SU-DHL-6 (cell line): Measurements from ENCODE around the gene DHX35.

Experiments
- EZH2phosphoT487 ChIP-seq: fragments of 200-600 bp; sonication (generic), shearing (Covaris generic); conservative IDR thresholded peaks from 2 replicates; pipeline ENCODE4 v1.6.1; 2018; ENCODE audit warnings: mild to moderate bottlenecking, antibody characterized with exemption, low read length, moderate library complexity, mixed read lengths
- TF ChIP-seq, protein P1 (sequence below): fragments of 200-600 bp; sonication (generic); IDR thresholded peaks from one replicate; pipeline ENCODE4 v1.5.1; 2017; ENCODE audit warnings: antibody characterized with exemption, mild to moderate bottlenecking, low read length, moderate library complexity; ENCODE audit not compliant: insufficient read depth, poor library complexity, severe bottlenecking

GRCh38 chr20:38999217-38999616 is 37.1 kb downstream of the DHX35 start:
- TF ChIP-seq, protein P1, sequence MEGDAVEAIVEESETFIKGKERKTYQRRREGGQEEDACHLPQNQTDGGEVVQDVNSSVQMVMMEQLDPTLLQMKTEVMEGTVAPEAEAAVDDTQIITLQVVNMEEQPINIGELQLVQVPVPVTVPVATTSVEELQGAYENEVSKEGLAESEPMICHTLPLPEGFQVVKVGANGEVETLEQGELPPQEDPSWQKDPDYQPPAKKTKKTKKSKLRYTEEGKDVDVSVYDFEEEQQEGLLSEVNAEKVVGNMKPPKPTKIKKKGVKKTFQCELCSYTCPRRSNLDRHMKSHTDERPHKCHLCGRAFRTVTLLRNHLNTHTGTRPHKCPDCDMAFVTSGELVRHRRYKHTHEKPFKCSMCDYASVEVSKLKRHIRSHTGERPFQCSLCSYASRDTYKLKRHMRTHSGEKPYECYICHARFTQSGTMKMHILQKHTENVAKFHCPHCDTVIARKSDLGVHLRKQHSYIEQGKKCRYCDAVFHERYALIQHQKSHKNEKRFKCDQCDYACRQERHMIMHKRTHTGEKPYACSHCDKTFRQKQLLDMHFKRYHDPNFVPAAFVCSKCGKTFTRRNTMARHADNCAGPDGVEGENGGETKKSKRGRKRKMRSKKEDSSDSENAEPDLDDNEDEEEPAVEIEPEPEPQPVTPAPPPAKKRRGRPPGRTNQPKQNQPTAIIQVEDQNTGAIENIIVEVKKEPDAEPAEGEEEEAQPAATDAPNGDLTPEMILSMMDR: no peak
- no peak for TF ChIP-seq EZH2phosphoT487
